WTC11 (cell line): Measurements from ENCODE around the gene WWP2.

Experiments used
- KAT7 ChIP-seq: sonication (generic); formaldehyde crosslinking; IDR thresholded peaks from 2 replicates; pipeline ENCODE4 v1.8.1; 2023; ENCODE audit warnings: missing genetic modification reagents, mild to moderate bottlenecking, borderline replicate concordance
- TF ChIP-seq, protein P1 (sequence below): sonication (generic); formaldehyde crosslinking; IDR thresholded peaks from 2 replicates; pipeline ENCODE4 v1.8.1; 2023; ENCODE audit warnings: mild to moderate bottlenecking, missing genetic modification reagents, moderate library complexity
- TF ChIP-seq, protein P2 (sequence below): fragments of 250-450 bp; sonication (Bioruptor Pico); conservative IDR thresholded peaks from 2 replicates; pipeline ENCODE4 v1.9.0; 2021; ENCODE audit warnings: mild to moderate bottlenecking
- TF ChIP-seq, protein P3 (sequence below): sonication (generic); formaldehyde crosslinking; IDR thresholded peaks from 2 replicates; pipeline ENCODE4 v1.8.0; 2022; ENCODE audit warnings: mild to moderate bottlenecking, missing genetic modification reagents

DNA sequence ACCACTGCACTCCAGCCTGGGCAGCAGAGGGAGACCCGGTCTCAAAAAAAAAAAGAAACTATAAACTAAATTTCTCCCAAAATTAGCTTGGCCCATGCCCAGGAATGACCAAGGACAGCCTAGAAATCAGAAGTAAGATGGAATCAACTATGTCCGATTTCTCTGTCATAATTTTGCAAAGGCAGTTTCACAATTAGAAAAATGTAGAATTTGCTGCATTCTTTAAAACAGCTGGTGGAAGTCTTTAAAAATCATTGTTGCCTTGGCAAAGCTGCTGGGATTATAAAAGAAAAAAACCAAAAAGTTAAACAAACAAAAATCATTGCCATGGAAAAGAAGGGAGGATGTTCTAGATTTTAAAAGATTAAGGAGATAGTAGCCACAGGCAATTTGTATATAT is 32.4 kb downstream of the WWP2 start:
- no peak for TF ChIP-seq KAT7
- TF ChIP-seq, protein P1, sequence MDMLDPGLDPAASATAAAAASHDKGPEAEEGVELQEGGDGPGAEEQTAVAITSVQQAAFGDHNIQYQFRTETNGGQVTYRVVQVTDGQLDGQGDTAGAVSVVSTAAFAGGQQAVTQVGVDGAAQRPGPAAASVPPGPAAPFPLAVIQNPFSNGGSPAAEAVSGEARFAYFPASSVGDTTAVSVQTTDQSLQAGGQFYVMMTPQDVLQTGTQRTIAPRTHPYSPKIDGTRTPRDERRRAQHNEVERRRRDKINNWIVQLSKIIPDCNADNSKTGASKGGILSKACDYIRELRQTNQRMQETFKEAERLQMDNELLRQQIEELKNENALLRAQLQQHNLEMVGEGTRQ (CRISPR knock-in tag): no peak
- TF ChIP-seq, protein P2, sequence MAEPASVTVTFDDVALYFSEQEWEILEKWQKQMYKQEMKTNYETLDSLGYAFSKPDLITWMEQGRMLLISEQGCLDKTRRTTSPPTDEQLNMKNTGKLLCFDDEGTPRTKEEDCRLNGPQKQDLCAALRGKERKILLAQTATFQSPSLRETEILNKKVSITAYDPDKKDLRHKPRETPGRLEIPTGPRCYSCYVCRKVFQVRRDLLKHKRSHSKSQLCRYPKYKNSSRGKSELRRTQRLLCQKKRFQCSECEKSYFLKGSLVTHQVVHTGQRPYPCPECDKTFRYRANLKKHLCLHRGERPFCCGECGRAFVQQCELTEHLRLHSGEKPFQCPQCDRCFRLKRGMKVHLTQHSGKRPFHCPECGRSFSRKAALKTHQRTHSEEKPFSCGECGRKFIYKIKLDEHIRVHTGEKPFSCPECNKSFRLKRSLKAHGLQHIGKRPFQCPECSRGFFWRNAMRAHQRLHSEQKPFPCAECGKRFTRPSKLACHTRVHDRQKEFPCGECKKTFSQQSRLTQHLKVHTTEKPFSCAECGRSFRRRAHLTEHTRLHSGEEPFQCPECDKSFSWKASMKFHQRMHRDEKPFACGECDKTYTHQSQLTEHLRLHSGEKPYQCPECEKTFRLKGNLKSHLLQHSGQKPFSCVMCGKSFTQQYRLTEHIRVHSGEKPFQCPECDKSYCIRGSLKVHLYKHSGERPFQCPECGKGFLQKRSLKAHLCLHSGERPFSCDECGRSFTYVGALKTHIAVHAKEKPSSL (CRISPR knock-in tag): no peak
- TF ChIP-seq, protein P3, sequence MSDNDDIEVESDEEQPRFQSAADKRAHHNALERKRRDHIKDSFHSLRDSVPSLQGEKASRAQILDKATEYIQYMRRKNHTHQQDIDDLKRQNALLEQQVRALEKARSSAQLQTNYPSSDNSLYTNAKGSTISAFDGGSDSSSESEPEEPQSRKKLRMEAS (CRISPR knock-in tag): no peak
